ENCODE results near the gene KLK8. TPM values are rescaled to one million over a fixed set of nuclear protein-coding genes. Genes with fewer than 3 reads are reported as not detected.

The KLK8 gene
- total RNA-seq, 1 experiment from 2014 or later, result 0.71 TPM

- TF ChIP-seq CTCF (IDR thresholded peaks at IDR 0.05; ENCODE audit: unreplicated experiment), result no peak
- no peak overlapping the region for H3K4me3 Mint-ChIP-seq (ENCODE audit: low read depth, unreplicated experiment)
- no peaks in the 10 kb centered on the region for H3K9me3 Mint-ChIP-seq (ENCODE audit: low read depth, unreplicated experiment)
- H3K36me3 Mint-ChIP-seq (ENCODE audit: insufficient read depth, unreplicated experiment), result peaks cover 48% of the 10 kb centered on the region
- DNase-seq, result no peak
- intact Hi-C loops (cut with micrococcal nuclease; ENCODE audit: unreplicated experiment), result loop anchor here (10.0 kb wide), 1 partner anchor 209 kb away; no protein-coding TSS in a partner anchor
- BruUV-seq (replicated peaks), result no TSS peak
- H3K27ac Mint-ChIP-seq (ENCODE audit: unreplicated experiment), result no peak overlapping the region
- CTCF ChIA-PET, result no interaction called here
- peaks cover 37% of the 10 kb centered on the region for H3K4me1 Mint-ChIP-seq (ENCODE audit: low read depth, unreplicated experiment)
- H3K27me3 Mint-ChIP-seq (ENCODE audit: unreplicated experiment), result peaks cover 19% of the 10 kb centered on the region
Observed at GRCh38 chr19:51014242-51014641, 12.8 kb upstream of the KLK8 start.

- no peak overlapping the region for H3K4me3 Mint-ChIP-seq (ENCODE audit: low read depth, unreplicated experiment)
- DNase-seq, result no peak
- CTCF ChIA-PET, result interaction anchor here (1.0 kb wide), 1 partner anchor 20 kb away, joined by 3 read pairs; no protein-coding TSS in a partner anchor
- H3K4me1 Mint-ChIP-seq (ENCODE audit: low read depth, unreplicated experiment), result peaks cover 26% of the 10 kb centered on the region
- H3K9me3 Mint-ChIP-seq (ENCODE audit: low read depth, unreplicated experiment), result no peaks in the 10 kb centered on the region
- no TSS peak for BruUV-seq (replicated peaks)
- peaks cover 28% of the 10 kb centered on the region for H3K27me3 Mint-ChIP-seq (ENCODE audit: unreplicated experiment)
- peaks cover 33% of the 10 kb centered on the region for H3K36me3 Mint-ChIP-seq (ENCODE audit: insufficient read depth, unreplicated experiment)
- no peak for TF ChIP-seq CTCF (IDR thresholded peaks at IDR 0.05; ENCODE audit: unreplicated experiment)
- intact Hi-C loops (cut with micrococcal nuclease; ENCODE audit: unreplicated experiment), result loop anchor here (10.0 kb wide), 1 partner anchor 208 kb away; no protein-coding TSS in a partner anchor
- no peak overlapping the region for H3K27ac Mint-ChIP-seq (ENCODE audit: unreplicated experiment)
Observed at GRCh38 chr19:51012661-51013190, 11.3 kb upstream of the KLK8 start.

- Mint-ChIP-seq H3K27me3 (ENCODE audit: unreplicated experiment) (peaks cover 50% of the 10 kb centered on the region), H3K36me3 (ENCODE audit: insufficient read depth, unreplicated experiment) (peaks cover 18% of the 10 kb centered on the region), H3K27ac (ENCODE audit: unreplicated experiment) (no peak overlapping the region), H3K4me1 (ENCODE audit: low read depth, unreplicated experiment) (peaks cover 25% of the 10 kb centered on the region), H3K4me3 (ENCODE audit: low read depth, unreplicated experiment) (no peak overlapping the region), H3K9me3 (ENCODE audit: low read depth, unreplicated experiment) (no peaks in the 10 kb centered on the region)
- no peak for TF ChIP-seq CTCF (IDR thresholded peaks at IDR 0.05; ENCODE audit: unreplicated experiment)
- DNase-seq, result no peak
- CTCF ChIA-PET, result interaction anchor here (0.9 kb wide), 1 partner anchor 42 kb away, joined by 7 read pairs; no protein-coding TSS in a partner anchor
- BruUV-seq (replicated peaks), result no TSS peak
- intact Hi-C loops (cut with micrococcal nuclease; ENCODE audit: unreplicated experiment), result loop anchor here (10.0 kb wide), 1 partner anchor 205 kb away; no protein-coding TSS in a partner anchor
Observed at GRCh38 chr19:51010066-51010795, 8.8 kb upstream of the KLK8 start.

- no peak overlapping the region for H3K4me3 Mint-ChIP-seq (ENCODE audit: low read depth, unreplicated experiment)
- CTCF ChIA-PET, result no interaction called here
- H3K27me3 Mint-ChIP-seq (ENCODE audit: unreplicated experiment), result peaks cover 60% of the 10 kb centered on the region
- no peak for TF ChIP-seq CTCF (IDR thresholded peaks at IDR 0.05; ENCODE audit: unreplicated experiment)
- H3K4me1 Mint-ChIP-seq (ENCODE audit: low read depth, unreplicated experiment), result peaks cover 25% of the 10 kb centered on the region
- intact Hi-C loops (cut with micrococcal nuclease; ENCODE audit: unreplicated experiment), result no loop called here
- no peak for DNase-seq
- no TSS peak for BruUV-seq (replicated peaks)
- no peak overlapping the region for H3K27ac Mint-ChIP-seq (ENCODE audit: unreplicated experiment)
- no peaks in the 10 kb centered on the region for H3K9me3 Mint-ChIP-seq (ENCODE audit: low read depth, unreplicated experiment)
- H3K36me3 Mint-ChIP-seq (ENCODE audit: insufficient read depth, unreplicated experiment), result peaks cover 11% of the 10 kb centered on the region
Observed at GRCh38 chr19:51009061-51009891, 7.9 kb upstream of the KLK8 start.

Measured in Calu3 (cell line).